GM18907 (cell line): Measurements from ENCODE around the gene SPG11.
"Not testable (repeated sequence)": the region's sequence is repeated elsewhere in the genome, so short reads cannot be mapped to it uniquely, and the experiment has no call there.

Source experiments
- ATAC-seq: cut with Tn5 transposase; IDR thresholded peaks from one replicate; pipeline ENCODE4 v1.9.1; 2021; ENCODE audit warnings: mild to moderate bottlenecking, moderate library complexity; ENCODE audit not compliant: unreplicated experiment

Gene SPG11

GRCh38 chr15:44663410-44664308 is at the start of gene SPG11:
Gene SPG11 (minus strand): TSS chr15:44663662. CDS start chr15:44663647, 15 bp downstream.
- peak; percentile 83 for ATAC-seq

GRCh38 chr15:44712346-44713005 is 49.0 kb upstream of the SPG11 start:
- ATAC-seq, result no peak

- ATAC-seq, result peak; percentile 10
Measured at GRCh38 chr15:44711743-44712345, 48.4 kb upstream of the SPG11 start.

DNA sequence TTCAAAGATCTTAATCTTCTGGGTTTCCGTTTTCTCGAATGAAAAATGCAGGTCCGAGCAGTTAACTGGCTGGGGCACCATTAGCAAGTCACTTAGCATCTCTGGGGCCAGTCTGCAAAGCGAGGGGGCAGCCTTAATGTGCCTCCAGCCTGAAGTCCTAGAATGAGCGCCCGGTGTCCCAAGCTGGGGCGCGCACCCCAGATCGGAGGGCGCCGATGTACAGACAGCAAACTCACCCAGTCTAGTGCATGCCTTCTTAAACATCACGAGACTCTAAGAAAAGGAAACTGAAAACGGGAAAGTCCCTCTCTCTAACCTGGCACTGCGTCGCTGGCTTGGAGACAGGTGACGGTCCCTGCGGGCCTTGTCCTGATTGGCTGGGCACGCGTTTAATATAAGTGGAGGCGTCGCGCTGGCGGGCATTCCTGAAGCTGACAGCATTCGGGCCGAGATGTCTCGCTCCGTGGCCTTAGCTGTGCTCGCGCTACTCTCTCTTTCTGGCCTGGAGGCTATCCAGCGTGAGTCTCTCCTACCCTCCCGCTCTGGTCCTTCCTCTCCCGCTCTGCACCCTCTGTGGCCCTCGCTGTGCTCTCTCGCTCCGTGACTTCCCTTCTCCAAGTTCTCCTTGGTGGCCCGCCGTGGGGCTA is 47.8 kb upstream of the SPG11 start, which contains the start of the genes B2M and PATL2:
TSS of gene B2M (plus strand) at position 422 of the 647 bp plus-strand sequence. CDS start at position 452, 30 bp downstream.
TSS of gene PATL2 (minus strand) at position 228 of the 647 bp plus-strand sequence. CDS start 34,833 bp downstream, outside the sequence.
- peak; percentile 79 for ATAC-seq

DNA sequence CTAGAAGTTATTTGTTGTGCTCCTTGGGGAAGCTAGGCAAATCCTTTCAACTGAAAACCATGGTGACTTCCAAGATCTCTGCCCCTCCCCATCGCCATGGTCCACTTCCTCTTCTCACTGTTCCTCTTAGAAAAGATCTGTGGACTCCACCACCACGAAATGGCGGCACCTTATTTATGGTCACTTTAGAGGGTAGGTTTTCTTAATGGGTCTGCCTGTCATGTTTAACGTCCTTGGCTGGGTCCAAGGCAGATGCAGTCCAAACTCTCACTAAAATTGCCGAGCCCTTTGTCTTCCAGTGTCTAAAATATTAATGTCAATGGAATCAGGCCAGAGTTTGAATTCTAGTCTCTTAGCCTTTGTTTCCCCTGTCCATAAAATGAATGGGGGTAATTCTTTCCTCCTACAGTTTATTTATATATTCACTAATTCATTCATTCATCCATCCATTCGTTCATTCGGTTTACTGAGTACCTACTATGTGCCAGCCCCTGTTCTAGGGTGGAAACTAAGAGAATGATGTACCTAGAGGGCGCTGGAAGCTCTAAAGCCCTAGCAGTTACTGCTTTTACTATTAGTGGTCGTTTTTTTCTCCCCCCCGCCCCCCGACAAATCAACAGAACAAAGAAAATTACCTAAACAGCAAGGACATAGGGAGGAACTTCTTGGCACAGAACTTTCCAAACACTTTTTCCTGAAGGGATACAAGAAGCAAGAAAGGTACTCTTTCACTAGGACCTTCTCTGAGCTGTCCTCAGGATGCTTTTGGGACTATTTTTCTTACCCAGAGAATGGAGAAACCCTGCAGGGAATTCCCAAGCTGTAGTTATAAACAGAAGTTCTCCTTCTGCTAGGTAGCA is 47.0 kb upstream of the SPG11 start:
- peak; percentile 32 for ATAC-seq

DNA sequence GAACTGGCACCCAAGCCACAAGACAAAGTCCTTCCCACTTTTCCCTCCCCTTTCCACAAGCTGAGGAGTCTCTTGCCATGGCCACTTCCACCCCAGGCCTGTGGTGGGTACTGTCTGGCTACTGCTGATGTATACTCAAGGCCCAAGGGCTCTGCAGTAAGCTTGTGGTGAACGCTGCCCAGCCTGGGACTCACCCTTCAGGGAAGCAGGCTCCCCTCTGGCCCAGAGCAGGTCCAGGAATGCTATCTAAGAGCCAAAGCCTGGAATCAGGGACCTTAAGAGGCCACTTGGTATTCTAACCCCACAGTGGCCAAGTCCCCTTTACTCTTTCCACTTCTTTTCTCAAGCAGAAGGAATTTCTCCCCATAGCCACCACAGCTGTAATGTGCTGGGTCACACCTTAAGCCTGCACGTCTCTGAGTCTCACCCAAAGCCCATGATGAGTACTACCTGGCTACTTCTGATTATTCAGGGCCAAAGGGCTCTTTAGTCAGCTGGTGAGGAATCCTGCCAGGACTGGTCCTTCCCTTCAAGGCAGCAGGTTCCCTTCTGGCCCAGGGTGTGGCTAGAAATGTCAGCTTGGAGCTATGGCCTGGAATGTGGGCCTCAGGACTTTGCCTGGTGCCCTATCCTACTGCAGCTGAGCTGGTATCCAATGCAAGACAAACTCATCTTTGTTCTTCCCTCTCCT is 43.6 kb upstream of the SPG11 start:
- ATAC-seq, result no peak

DNA sequence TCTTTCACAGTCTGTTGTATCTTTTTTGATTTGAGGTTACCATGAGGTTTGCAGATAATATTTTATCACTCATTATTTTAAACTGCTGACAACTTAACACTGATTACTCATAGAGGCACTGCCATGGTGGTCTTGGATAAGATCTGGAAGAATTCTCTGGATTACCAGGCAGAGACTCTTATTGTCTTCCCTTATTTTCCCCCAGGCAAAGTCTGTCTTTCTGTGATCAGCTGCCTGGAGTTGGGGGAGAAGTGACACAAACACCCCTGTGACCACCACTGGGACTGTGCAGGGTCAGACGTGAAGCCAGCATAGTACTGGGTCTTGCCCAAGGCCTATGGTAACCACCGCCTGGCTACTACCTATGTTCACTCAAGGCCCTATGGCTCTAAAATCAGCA is 42.9 kb upstream of the SPG11 start:
- ATAC-seq, result no peak

DNA sequence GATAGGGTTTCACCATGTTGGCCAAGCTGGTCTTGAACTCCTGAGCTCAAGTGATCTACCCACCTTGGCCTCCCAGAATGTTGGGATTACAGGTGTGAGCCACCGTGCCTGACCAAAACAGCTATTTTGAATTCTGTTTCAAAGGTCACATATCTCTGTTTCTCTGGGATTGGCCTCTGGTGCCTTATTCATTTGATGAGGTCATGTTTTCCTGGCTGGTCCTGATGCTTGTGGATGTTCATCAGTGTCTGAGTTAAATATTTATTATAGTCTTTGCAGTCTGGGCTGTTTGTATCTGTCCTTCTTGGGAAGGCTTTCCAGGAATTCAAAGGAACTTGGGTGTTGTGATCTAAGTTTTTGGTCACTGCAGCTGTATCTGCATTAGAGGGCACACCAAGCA is 42.5 kb upstream of the SPG11 start:
- no peak for ATAC-seq

DNA sequence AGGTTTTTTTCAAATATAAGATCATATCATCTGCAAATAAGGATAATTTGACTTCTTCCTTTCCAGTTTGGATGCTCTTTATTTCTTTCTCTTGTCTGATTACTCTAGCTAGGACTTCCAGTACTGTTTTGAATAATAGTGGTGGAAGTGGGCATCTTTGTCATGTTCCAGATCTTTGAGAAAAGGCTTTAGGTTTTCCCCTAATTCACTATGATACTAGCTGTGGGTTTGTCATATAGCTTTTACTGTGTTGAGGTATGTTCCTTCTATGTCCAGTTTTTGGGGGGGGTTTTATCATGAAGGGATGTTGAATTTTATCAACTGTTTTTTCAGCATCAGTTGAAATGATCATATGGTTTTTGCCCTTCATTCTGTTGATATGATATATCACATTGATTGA is 37.2 kb upstream of the SPG11 start:
- ATAC-seq, result not testable (repeated sequence)

DNA sequence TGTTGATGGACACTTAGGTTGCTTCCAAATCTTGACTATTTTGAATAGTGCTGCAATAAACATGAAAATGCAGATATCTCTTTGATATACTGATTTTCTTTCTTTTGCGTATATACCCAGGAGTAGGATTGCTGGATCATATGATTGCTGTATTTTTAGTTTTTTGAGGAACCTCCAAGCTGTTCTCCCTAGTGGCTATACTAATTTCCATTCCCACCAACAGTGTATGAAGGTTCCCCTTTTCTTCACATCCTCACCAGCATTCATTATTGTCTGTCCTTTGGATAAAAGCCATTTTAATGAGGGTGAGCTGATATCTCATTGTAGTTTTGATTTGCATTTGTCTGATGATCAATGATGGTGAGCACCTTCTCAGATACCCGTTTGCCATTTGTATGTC is 35.2 kb upstream of the SPG11 start:
- ATAC-seq, result no peak

DNA sequence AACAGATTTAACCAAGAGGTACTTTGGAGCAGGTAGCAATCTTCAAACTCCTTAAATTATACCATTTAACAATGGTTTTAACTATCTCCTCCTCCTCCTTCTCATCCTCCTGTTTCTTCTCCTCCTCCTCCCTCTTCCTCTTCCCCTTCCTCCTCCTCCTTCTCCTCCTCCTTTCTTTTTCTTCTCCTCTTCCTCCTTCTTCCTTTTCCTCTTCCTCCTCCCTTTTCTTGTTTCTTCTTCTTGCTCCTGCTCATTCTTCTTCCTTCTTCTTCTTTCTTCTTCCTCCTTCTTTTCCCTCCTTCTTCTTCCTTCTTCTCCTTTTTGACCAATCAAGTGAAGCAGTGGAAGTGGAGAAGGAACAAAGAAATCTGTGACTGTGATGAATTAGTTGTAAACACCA is 33.6 kb upstream of the SPG11 start:
- no peak for ATAC-seq

GRCh38 chr15:44695294-44695693 is 31.8 kb upstream of the SPG11 start:
- no peak for ATAC-seq

DNA sequence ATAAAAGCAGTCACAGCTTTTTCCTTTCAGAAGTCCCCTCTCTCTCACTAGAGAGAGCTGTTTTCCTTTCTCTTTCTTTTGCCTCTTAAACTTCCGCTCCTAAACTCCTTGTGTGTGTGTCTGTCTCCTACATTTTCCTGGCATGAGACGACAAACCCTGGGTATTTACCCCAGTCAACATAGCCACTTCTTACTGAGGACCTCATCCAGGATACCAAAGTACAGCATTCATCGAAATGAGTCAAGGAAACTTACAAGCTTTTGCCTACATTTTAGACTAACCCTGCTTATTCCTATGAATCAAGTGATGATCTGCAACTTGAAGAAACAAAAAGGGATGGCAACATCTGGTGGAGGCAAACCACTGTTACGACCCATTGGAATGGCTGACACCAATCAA is 31.0 kb upstream of the SPG11 start:
- no peak for ATAC-seq

- ATAC-seq, result no peak
Measured at GRCh38 chr15:44692659-44693058, 29.2 kb upstream of the SPG11 start.

DNA sequence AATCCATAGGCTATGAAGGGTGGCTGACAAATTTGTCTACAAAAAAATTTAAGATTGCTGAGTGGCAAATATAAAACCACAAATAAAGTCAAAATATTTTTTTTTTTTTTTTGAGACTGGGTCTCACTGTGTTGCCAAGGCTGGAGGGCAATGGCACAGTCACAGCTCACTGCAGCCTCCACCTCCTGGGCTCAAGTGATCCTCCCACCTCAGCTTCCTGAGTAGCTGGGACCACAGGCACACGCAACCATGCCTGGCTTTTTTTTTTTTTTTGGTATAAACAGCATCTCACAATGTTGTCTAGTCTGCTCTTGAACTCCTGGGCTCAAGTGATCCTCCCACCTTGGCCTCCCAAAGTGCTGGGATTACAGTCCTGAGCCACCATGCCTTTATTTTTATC is 26.8 kb upstream of the SPG11 start:
- ATAC-seq, result not testable (repeated sequence)

- not testable (repeated sequence) for ATAC-seq
Measured at GRCh38 chr15:44689318-44689717, 25.9 kb upstream of the SPG11 start.

- ATAC-seq, result not testable (repeated sequence)
Measured at GRCh38 chr15:44682809-44683682, 19.6 kb upstream of the SPG11 start.

DNA sequence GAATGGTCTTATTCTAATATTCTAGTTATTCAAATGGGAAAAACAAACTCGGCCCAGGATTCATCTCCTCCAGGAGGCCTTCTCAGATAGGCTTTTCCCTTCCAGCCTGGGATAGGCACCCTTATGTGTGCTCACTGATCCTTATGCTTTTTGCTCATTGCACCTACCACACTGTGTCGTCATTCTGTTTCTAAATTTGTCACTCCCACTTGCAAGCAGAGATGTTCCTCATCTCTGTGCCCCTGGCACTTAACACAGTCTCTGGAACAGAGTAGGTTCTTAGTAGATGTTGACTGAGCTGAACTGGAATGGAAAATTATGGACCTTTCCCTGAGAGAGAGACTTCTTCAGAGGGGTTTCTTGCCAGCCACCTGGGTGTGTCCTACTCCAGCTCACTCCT is 18.7 kb upstream of the SPG11 start:
- ATAC-seq, result no peak
